OCI-LY3 (cell line): ENCODE results near the gene DNHD1.

Experiments
- H2AFZ ChIP-seq: fragments of 200-600, 300-600 bp; shearing (Covaris generic); 2 replicates; pipeline ENCODE4 v1.6.0; 2014; ENCODE audit warnings: antibody characterized with exemption, low read depth, low read length
- H3K27ac ChIP-seq: fragments of 200-600, 300-600 bp; sonication (generic); 2 replicates; pipeline ENCODE4 v1.5.1; 2014; ENCODE audit warnings: mild to moderate bottlenecking, low read length, moderate library complexity, mixed read lengths
- H3K27me3 ChIP-seq: fragments of 200-600, 300-600 bp; sonication (generic); 2 replicates; pipeline ENCODE4 v1.6.1; 2014; ENCODE audit warnings: low read depth, low read length, mixed read lengths
- H3K36me3 ChIP-seq: fragments of 200-600, 300-600 bp; sonication (generic); replicated peaks from 2 replicates; pipeline ENCODE3; 2014; ENCODE audit warnings: low read depth, low read length, mixed read lengths
- H3K4me1 ChIP-seq: fragments of 300-600, 200-600 bp; sonication (generic); 2 replicates; pipeline ENCODE4 v1.6.1; 2014; ENCODE audit warnings: low read length, mixed read lengths
- H3K4me2 ChIP-seq: fragments of 200-600, 300-600 bp; sonication (generic); 2 replicates; pipeline ENCODE4 v1.6.1; 2014; ENCODE audit warnings: low read length, mixed read lengths
- H3K4me3 ChIP-seq: fragments of 300-600, 200-600 bp; sonication (generic); 2 replicates; pipeline ENCODE4 v1.5.1; 2014; ENCODE audit warnings: antibody characterized with exemption, mild to moderate bottlenecking, low read length, moderate library complexity
- H3K79me2 ChIP-seq: fragments of 300-600, 200-600 bp; shearing (Covaris generic); 2 replicates; pipeline ENCODE4 v1.6.1; 2014; ENCODE audit warnings: mild to moderate bottlenecking, low read length, mixed read lengths
- H3K9ac ChIP-seq: fragments of 300-600, 200-600 bp; shearing (Covaris generic); 2 replicates; pipeline ENCODE4 v1.6.0; 2014; ENCODE audit warnings: mild to moderate bottlenecking, low read length, moderate library complexity
- H3K9me3 ChIP-seq: fragments of 200-600, 300-600 bp; shearing (Covaris generic); 2 replicates; pipeline ENCODE4 v1.6.1; 2014; ENCODE audit warnings: low read length, mixed read lengths; ENCODE audit not compliant: insufficient read depth
- H4K20me1 ChIP-seq: fragments of 200-600, 300-600 bp; sonication (generic); 2 replicates; pipeline ENCODE4 v1.6.1; 2016; ENCODE audit warnings: low read length, mixed read lengths; ENCODE audit not compliant: insufficient read depth
- EZH2phosphoT487 ChIP-seq: fragments of 200-600 bp; shearing (Covaris generic); IDR thresholded peaks from 2 replicates; pipeline ENCODE4 v1.6.1; 2018; ENCODE audit warnings: antibody characterized with exemption, mixed run types, low read depth
- TF ChIP-seq, protein P1 (sequence below): fragments of 200-600, 300-600 bp; sonication (generic); IDR thresholded peaks from 2 replicates; pipeline ENCODE4 v1.5.1; 2014; ENCODE audit warnings: antibody characterized with exemption, low read length, low read depth

The DNHD1 gene, protein sequence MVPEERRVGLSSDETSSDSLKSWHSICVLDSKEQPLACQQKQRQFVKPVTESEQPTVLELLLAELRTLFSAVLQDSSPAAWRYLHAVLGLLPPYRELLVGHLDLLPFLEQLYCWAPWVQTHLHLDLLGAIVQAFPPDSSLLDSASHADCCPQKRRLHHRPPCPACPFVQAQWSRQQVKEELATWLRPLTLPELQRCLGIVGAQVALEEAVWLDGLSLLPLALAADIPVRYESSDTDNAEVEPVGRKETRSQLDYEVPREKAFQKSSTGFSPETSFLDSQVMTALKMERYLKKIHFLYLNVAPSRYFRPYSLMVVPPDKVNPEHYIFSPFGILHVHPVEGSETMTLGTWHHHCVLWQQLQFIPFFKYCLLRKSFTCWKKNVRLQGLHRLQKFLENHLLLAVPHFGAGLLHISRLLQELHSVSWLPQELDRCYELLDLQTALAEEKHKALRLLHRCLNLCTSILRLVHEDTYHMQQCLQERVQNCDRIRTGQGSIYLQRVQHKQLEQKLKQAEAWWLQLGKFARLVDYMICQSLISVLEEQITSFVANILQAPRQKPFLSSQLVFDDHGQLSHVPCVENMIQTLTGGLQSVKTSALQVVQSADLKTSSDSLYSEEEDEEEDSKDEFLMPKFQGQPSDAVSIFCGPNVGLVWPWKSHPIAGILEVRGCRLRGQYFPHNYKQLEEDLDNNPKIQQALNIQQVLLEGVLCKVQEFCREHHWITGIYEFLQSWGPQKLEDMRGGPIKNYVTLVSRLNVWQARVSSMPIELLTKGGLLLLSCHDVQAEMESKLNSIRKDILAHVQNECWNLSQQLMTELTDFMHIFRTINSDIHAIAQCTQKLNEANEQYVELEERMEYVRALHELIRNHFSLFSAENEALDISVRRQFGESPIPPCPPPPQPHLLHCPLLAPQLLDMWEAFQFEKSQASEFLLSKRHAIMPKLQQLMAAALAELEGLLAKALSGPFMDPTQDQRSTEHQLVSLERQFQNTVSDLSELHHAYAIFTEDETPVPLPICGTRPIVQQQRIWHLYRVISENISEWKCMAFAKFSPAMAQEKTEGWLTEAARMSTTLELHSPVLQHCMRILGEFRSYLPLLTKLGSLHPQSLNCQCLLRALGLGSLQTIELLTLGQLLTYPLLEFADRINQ (N-terminal part only)

GRCh38 chr11:6497069-6497839 is at the start of gene DNHD1:
TSS of gene DNHD1 (plus strand) at chr11:6497280. CDS start at chr11:6498216, 936 bp downstream.
- Histone ChIP-seq H3K9ac (no peak within 1 kb of the TSS), H2AFZ (no peak within 1 kb of the TSS), H3K27ac (no peak within 1 kb of the TSS), H3K36me3 (peaks cover 16% of the 10 kb centered on the region), H3K4me2 (no peak within 1 kb of the TSS), H3K4me3 (no peak within 1 kb of the TSS), H4K20me1 (no peaks in the 10 kb centered on the region), H3K79me2 (no peaks in the 10 kb centered on the region), H3K27me3 (no peaks in the 10 kb centered on the region), H3K4me1 (no peaks in the 10 kb centered on the region), H3K9me3 (no peaks in the 10 kb centered on the region)
- no peak for TF ChIP-seq EZH2phosphoT487
- TF ChIP-seq, protein P1, sequence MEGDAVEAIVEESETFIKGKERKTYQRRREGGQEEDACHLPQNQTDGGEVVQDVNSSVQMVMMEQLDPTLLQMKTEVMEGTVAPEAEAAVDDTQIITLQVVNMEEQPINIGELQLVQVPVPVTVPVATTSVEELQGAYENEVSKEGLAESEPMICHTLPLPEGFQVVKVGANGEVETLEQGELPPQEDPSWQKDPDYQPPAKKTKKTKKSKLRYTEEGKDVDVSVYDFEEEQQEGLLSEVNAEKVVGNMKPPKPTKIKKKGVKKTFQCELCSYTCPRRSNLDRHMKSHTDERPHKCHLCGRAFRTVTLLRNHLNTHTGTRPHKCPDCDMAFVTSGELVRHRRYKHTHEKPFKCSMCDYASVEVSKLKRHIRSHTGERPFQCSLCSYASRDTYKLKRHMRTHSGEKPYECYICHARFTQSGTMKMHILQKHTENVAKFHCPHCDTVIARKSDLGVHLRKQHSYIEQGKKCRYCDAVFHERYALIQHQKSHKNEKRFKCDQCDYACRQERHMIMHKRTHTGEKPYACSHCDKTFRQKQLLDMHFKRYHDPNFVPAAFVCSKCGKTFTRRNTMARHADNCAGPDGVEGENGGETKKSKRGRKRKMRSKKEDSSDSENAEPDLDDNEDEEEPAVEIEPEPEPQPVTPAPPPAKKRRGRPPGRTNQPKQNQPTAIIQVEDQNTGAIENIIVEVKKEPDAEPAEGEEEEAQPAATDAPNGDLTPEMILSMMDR: no peak

DNA sequence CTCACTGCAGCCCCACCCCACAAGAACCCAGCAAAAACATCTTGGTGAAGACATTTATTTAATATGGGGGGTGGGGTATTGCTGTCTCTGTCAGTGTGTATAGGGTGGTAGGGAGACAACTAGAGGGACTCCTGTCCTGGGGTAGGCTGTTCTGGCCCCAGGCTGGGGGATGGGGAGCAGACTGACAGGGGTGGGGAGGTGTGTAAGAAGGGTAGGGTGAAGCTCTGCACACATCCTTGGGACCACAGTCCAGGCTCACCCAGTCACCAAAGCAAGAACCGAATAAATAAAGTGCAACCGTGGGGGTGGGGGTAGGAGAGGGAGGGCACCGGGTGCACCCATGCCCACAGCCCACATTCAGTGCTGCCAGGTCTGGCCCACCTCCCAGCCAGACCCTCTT is 48.5 kb upstream of the DNHD1 start:
- Histone ChIP-seq H3K9me3 (no peaks in the 10 kb centered on the region), H3K79me2 (no peaks in the 10 kb centered on the region), H3K4me1 (no peaks in the 10 kb centered on the region), H2AFZ (no peak overlapping the region), H3K36me3 (no peaks in the 10 kb centered on the region), H3K4me2 (no peak overlapping the region), H4K20me1 (no peaks in the 10 kb centered on the region), H3K27me3 (no peaks in the 10 kb centered on the region), H3K9ac (no peak overlapping the region), H3K27ac (no peak overlapping the region), H3K4me3 (no peak overlapping the region)
- no peak for TF ChIP-seq EZH2phosphoT487
- TF ChIP-seq, protein P1: no peak

DNA sequence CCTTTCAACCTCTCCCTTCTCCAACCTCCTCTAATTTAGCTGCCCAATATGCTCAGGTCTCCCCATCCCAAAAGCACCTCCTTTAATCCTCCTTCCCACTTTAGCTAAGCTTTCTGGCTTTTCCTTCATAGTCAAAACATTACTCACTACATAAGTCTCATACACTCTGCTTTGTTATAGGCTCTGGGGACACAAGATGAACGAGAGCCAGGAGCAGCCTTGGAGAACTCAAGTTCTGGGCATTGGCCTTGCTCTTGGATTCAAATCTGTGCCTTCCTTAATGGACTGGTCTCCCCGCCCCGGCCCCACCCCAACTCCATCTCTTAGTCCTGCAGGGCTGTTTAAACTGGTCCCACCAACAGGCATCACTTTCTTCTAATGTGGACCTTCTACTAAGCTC is 44.9 kb upstream of the DNHD1 start:
- Histone ChIP-seq H3K4me1 (no peaks in the 10 kb centered on the region), H2AFZ (no peak overlapping the region), H3K9me3 (no peaks in the 10 kb centered on the region), H3K27me3 (no peaks in the 10 kb centered on the region), H3K4me2 (no peak overlapping the region), H3K36me3 (no peaks in the 10 kb centered on the region), H3K79me2 (no peaks in the 10 kb centered on the region), H3K4me3 (no peak overlapping the region), H3K9ac (no peak overlapping the region), H4K20me1 (no peaks in the 10 kb centered on the region), H3K27ac (no peak overlapping the region)
- TF ChIP-seq, protein P1: no peak
- TF ChIP-seq EZH2phosphoT487: no peak
